HepG2 (cell line): Measurements from ENCODE around the gene FAM32A. TPM values are rescaled to one million over a fixed set of nuclear protein-coding genes. Genes with fewer than 3 reads are reported as not detected.
A peak's percentile ranks its signal among the peaks of the same experiment; 100 is the strongest.

Experiments used
- FLYWCH1 ChIP-seq: sonication (generic); formaldehyde crosslinking; IDR thresholded peaks from 2 replicates; pipeline ENCODE4 v1.8.1; 2023; ENCODE audit warnings: mild to moderate bottlenecking, missing genetic modification reagents
- ISL2 ChIP-seq: sonication (generic); formaldehyde crosslinking; IDR thresholded peaks from 2 replicates; pipeline ENCODE4 v1.5.0; 2020; ENCODE audit warnings: missing genetic modification reagents
- KDM1A ChIP-seq: IDR thresholded peaks from 2 replicates; pipeline ENCODE4 v1.6.1; 2016; ENCODE audit warnings: missing compliant biosample characterization
- MYC ChIP-seq: sonication (generic); formaldehyde crosslinking; IDR thresholded peaks from 2 replicates; pipeline ENCODE4 v1.9.0; 2021; ENCODE audit warnings: missing genetic modification reagents, borderline replicate concordance
- PHF5A ChIP-seq: IDR thresholded peaks from one replicate; pipeline ENCODE4 v1.6.1; 2018; ENCODE audit warnings: low read depth, missing genetic modification reagents; ENCODE audit not compliant: unreplicated experiment
- RCOR2 ChIP-seq: IDR thresholded peaks from 2 replicates; pipeline ENCODE4 v1.6.1; 2016; ENCODE audit warnings: missing biosample characterization, missing genetic modification reagents
- SALL1 ChIP-seq: sonication (generic); formaldehyde crosslinking; IDR thresholded peaks from 2 replicates; pipeline ENCODE4 v1.8.0; 2022; ENCODE audit warnings: mild to moderate bottlenecking, missing genetic modification reagents
- SATB2 ChIP-seq: sonication (generic); formaldehyde crosslinking; IDR thresholded peaks from 2 replicates; pipeline ENCODE4 v1.5.0; 2020; ENCODE audit warnings: missing genetic modification reagents
- ZFP36 ChIP-seq: fragments of 150-350 bp; IDR thresholded peaks from 2 replicates; pipeline ENCODE4 v1.6.1; 2018; ENCODE audit warnings: borderline replicate concordance, low read length, low read depth; ENCODE audit not compliant: partially characterized antibody
- ZNF24 ChIP-seq: fragments of 450-650 bp; IDR thresholded peaks from 2 replicates; pipeline ENCODE4 v1.6.1; 2017; ENCODE audit warnings: antibody characterized with exemption, mild to moderate bottlenecking
- ZNF501 ChIP-seq: sonication (generic); formaldehyde crosslinking; IDR thresholded peaks from 2 replicates; pipeline ENCODE4 v1.5.1; 2020; ENCODE audit warnings: mild to moderate bottlenecking, moderate library complexity, missing genetic modification reagents
- polyA plus RNA-seq, 8 experiments: library from polyadenylated mRNA; depleted of rRNA in 3 of 8; stranded (reverse) in 7 of 8; unstranded in 1 of 8; fragments of >200 nt; fragmentation: Illumina TruSeq in 4 of 8; extraction: Trizol in 4 of 8; gene quantifications; 2 replicates each; pipeline versions ENCODE4 v1.2.1 to v1.2.3, GENCODE V29; 2011 to 2016; ENCODE audit warnings: low read depth in 4 of 8, missing spikeins in 1 of 8, mixed read lengths in 1 of 8; ENCODE audit not compliant: insufficient read depth in 1 of 8
- total RNA-seq, 5 experiments: library from RNA; depleted of rRNA; stranded (reverse); fragments of >200 nt; fragmentation: Illumina TruSeq; extraction: Trizol; gene quantifications; 2 replicates each; pipeline ENCODE4 v1.2.3, GENCODE V29; 2016; ENCODE audit warnings: low read depth in 1 of 5
- TF ChIP-seq, protein P1 (sequence below): sonication (generic); formaldehyde crosslinking; IDR thresholded peaks from 2 replicates; pipeline ENCODE4 v1.5.1; 2020; ENCODE audit warnings: mild to moderate bottlenecking, missing genetic modification reagents, moderate library complexity
- TF ChIP-seq, protein P2 (sequence below): sonication (generic); formaldehyde crosslinking; IDR thresholded peaks from 2 replicates; pipeline ENCODE4 v1.4.0; 2020; ENCODE audit warnings: missing genetic modification reagents
- TF ChIP-seq, protein P3 (sequence below): IDR thresholded peaks from 2 replicates; pipeline ENCODE4 v1.6.1; 2016; ENCODE audit warnings: low read depth, borderline replicate concordance
- TF ChIP-seq, protein P4 (sequence below): fragments of 450-650 bp; IDR thresholded peaks from 2 replicates; pipeline ENCODE4 v1.6.1; 2016
- TF ChIP-seq, protein P5 (sequence below): sonication (generic); formaldehyde crosslinking; IDR thresholded peaks from 2 replicates; pipeline ENCODE4 v1.9.0; 2021; ENCODE audit warnings: missing genetic modification reagents, mild to moderate bottlenecking, borderline replicate concordance
- TF ChIP-seq, protein P6 (sequence below): sonication (generic); formaldehyde crosslinking; IDR thresholded peaks from 2 replicates; pipeline ENCODE4 v1.4.0; 2020; ENCODE audit warnings: mild to moderate bottlenecking, missing genetic modification reagents
- TF ChIP-seq, protein P7 (sequence below): IDR thresholded peaks from 2 replicates; pipeline ENCODE4 v1.6.1; 2012; ENCODE audit warnings: inconsistent platforms
- TF ChIP-seq, protein P8 (sequence below): sonication (generic); formaldehyde crosslinking; IDR thresholded peaks from 2 replicates; pipeline ENCODE4 v1.5.0; 2020; ENCODE audit warnings: mild to moderate bottlenecking, missing genetic modification reagents, moderate library complexity

Gene FAM32A
- total and polyA plus RNA-seq, 2 of the 13 experiments (the other 11 are each of a cell fraction or from before 2014, with no cell fraction given), result 85.8 to 86.2 TPM

DNA sequence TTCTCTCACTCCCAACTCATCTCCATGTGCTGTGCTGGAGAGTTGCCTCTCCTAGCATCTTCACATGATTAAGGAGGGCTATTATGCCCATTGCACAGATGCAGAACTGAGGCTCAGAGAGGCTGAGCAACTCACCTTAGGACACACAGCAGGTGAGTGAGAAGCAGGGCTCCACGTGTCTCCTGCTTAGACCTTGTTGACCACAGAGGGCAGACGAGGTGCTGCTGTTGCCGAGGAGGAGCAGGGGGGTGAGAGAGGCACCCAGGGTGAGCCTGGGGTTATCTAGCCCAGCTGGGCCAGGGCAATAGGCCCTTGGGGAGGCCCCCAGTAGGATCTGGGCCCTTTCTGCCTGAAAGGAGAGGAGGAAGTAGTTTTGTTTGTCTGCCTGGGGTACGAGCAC is 44.2 kb upstream of the FAM32A start (continued):
- TF ChIP-seq, protein P1, sequence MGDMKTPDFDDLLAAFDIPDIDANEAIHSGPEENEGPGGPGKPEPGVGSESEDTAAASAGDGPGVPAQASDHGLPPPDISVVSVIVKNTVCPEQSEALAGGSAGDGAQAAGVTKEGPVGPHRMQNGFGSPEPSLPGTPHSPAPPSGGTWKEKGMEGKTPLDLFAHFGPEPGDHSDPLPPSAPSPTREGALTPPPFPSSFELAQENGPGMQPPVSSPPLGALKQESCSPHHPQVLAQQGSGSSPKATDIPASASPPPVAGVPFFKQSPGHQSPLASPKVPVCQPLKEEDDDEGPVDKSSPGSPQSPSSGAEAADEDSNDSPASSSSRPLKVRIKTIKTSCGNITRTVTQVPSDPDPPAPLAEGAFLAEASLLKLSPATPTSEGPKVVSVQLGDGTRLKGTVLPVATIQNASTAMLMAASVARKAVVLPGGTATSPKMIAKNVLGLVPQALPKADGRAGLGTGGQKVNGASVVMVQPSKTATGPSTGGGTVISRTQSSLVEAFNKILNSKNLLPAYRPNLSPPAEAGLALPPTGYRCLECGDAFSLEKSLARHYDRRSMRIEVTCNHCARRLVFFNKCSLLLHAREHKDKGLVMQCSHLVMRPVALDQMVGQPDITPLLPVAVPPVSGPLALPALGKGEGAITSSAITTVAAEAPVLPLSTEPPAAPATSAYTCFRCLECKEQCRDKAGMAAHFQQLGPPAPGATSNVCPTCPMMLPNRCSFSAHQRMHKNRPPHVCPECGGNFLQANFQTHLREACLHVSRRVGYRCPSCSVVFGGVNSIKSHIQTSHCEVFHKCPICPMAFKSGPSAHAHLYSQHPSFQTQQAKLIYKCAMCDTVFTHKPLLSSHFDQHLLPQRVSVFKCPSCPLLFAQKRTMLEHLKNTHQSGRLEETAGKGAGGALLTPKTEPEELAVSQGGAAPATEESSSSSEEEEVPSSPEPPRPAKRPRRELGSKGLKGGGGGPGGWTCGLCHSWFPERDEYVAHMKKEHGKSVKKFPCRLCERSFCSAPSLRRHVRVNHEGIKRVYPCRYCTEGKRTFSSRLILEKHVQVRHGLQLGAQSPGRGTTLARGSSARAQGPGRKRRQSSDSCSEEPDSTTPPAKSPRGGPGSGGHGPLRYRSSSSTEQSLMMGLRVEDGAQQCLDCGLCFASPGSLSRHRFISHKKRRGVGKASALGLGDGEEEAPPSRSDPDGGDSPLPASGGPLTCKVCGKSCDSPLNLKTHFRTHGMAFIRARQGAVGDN (CRISPR knock-in tag), result peak; percentile 55
- TF ChIP-seq, protein P2, sequence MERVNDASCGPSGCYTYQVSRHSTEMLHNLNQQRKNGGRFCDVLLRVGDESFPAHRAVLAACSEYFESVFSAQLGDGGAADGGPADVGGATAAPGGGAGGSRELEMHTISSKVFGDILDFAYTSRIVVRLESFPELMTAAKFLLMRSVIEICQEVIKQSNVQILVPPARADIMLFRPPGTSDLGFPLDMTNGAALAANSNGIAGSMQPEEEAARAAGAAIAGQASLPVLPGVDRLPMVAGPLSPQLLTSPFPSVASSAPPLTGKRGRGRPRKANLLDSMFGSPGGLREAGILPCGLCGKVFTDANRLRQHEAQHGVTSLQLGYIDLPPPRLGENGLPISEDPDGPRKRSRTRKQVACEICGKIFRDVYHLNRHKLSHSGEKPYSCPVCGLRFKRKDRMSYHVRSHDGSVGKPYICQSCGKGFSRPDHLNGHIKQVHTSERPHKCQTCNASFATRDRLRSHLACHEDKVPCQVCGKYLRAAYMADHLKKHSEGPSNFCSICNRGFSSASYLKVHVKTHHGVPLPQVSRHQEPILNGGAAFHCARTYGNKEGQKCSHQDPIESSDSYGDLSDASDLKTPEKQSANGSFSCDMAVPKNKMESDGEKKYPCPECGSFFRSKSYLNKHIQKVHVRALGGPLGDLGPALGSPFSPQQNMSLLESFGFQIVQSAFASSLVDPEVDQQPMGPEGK (CRISPR knock-in tag), result 0 out of 2 replicates have a peak, but pooled peaks have one; percentile 26
- peak; percentile 28; the same call in 1 of the 2 replicates for TF ChIP-seq SALL1 (CRISPR knock-in tag)
- TF ChIP-seq MYC (CRISPR knock-in tag), result peak; percentile 75
- peak; percentile 23; the same call in 1 of the 2 replicates for TF ChIP-seq ZNF501 (CRISPR knock-in tag)
- TF ChIP-seq, protein P3, sequence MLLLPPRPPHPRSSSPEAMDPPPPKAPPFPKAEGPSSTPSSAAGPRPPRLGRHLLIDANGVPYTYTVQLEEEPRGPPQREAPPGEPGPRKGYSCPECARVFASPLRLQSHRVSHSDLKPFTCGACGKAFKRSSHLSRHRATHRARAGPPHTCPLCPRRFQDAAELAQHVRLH (CRISPR knock-in tag), result peak; percentile 18; the same call in 1 of the 2 replicates
- peak; percentile 85 for TF ChIP-seq ZFP36
- TF ChIP-seq, protein P4, sequence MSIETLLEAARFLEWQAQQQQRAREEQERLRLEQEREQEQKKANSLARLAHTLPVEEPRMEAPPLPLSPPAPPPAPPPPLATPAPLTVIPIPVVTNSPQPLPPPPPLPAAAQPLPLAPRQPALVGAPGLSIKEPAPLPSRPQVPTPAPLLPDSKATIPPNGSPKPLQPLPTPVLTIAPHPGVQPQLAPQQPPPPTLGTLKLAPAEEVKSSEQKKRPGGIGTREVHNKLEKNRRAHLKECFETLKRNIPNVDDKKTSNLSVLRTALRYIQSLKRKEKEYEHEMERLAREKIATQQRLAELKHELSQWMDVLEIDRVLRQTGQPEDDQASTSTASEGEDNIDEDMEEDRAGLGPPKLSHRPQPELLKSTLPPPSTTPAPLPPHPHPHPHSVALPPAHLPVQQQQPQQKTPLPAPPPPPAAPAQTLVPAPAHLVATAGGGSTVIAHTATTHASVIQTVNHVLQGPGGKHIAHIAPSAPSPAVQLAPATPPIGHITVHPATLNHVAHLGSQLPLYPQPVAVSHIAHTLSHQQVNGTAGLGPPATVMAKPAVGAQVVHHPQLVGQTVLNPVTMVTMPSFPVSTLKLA, result peak; percentile 62
- TF ChIP-seq, protein P5, sequence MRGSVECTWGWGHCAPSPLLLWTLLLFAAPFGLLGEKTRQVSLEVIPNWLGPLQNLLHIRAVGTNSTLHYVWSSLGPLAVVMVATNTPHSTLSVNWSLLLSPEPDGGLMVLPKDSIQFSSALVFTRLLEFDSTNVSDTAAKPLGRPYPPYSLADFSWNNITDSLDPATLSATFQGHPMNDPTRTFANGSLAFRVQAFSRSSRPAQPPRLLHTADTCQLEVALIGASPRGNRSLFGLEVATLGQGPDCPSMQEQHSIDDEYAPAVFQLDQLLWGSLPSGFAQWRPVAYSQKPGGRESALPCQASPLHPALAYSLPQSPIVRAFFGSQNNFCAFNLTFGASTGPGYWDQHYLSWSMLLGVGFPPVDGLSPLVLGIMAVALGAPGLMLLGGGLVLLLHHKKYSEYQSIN, result no peak
- TF ChIP-seq RCOR2 (CRISPR knock-in tag), result peak; percentile 72; the same call in 1 of the 2 replicates
- no peak for TF ChIP-seq ZNF24
- TF ChIP-seq ISL2 (CRISPR knock-in tag), result no peak
- TF ChIP-seq, protein P6, sequence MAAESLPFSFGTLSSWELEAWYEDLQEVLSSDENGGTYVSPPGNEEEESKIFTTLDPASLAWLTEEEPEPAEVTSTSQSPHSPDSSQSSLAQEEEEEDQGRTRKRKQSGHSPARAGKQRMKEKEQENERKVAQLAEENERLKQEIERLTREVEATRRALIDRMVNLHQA (CRISPR knock-in tag), result no peak
- no peak for TF ChIP-seq PHF5A (CRISPR knock-in tag)
- TF ChIP-seq KDM1A, result peak; percentile 92
- no peak for TF ChIP-seq SATB2 (CRISPR knock-in tag)
- TF ChIP-seq FLYWCH1 (CRISPR knock-in tag), result no peak
- TF ChIP-seq, protein P7, sequence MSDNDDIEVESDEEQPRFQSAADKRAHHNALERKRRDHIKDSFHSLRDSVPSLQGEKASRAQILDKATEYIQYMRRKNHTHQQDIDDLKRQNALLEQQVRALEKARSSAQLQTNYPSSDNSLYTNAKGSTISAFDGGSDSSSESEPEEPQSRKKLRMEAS, result peak; percentile 68
- TF ChIP-seq, protein P8, sequence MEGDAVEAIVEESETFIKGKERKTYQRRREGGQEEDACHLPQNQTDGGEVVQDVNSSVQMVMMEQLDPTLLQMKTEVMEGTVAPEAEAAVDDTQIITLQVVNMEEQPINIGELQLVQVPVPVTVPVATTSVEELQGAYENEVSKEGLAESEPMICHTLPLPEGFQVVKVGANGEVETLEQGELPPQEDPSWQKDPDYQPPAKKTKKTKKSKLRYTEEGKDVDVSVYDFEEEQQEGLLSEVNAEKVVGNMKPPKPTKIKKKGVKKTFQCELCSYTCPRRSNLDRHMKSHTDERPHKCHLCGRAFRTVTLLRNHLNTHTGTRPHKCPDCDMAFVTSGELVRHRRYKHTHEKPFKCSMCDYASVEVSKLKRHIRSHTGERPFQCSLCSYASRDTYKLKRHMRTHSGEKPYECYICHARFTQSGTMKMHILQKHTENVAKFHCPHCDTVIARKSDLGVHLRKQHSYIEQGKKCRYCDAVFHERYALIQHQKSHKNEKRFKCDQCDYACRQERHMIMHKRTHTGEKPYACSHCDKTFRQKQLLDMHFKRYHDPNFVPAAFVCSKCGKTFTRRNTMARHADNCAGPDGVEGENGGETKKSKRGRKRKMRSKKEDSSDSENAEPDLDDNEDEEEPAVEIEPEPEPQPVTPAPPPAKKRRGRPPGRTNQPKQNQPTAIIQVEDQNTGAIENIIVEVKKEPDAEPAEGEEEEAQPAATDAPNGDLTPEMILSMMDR (CRISPR knock-in tag), result peak; percentile 39
